Glomerular endothelial cell (primary cell): ENCODE measurements around the gene RUNDC1. TPM values are rescaled to one million over a fixed set of nuclear protein-coding genes. Genes with fewer than 3 reads are reported as not detected.
"Not testable (repeated sequence)": the region's sequence is repeated elsewhere in the genome, so short reads cannot be mapped to it uniquely, and the experiment has no call there.

Experiments used
- DNase-seq: peaks from one replicate; pipeline ENCODE4 v3.0.0-alpha.2; 2011; ENCODE audit warnings: low read depth, low spot score; ENCODE audit errors: extremely low read depth
- total RNA-seq: library from RNA; depleted of rRNA; stranded (reverse); fragments of >200 nt; gene quantifications from 2 replicates; pipeline ENCODE4 v1.2.3, GENCODE V29; 2015

The RUNDC1 gene
- total RNA-seq, 1 donor from 2014 or later = 13.5 TPM

- DNase-seq = no peak
Observed at GRCh38 chr17:42989726-42990652, 9.6 kb downstream of the RUNDC1 start.

- DNase-seq = no peak
Observed at GRCh38 chr17:42991471-42991870, 11.1 kb downstream of the RUNDC1 start.

GRCh38 chr17:42992872-42993271 lies 12.5 kb downstream of the RUNDC1 start:
- DNase-seq = no peak

GRCh38 chr17:42993913-42994312 lies 13.5 kb downstream of the RUNDC1 start:
- DNase-seq = not testable (repeated sequence)

GRCh38 chr17:42997390-42997983 lies 17.1 kb downstream of the RUNDC1 start:
- no peak for DNase-seq

- peak; percentile 98 for DNase-seq
Observed at GRCh38 chr17:42997984-42998938, 17.9 kb downstream of the RUNDC1 start, which contains the start of gene RPL27. Gene RPL27, plus strand, starts transcription at chr17:42998419. Its CDS starts 332 bp downstream, at chr17:42998751.

- no peak for DNase-seq
Observed at GRCh38 chr17:42999003-42999525, 18.7 kb downstream of the RUNDC1 start.

- DNase-seq = not testable (repeated sequence)
Observed at GRCh38 chr17:43000894-43001293, 20.5 kb downstream of the RUNDC1 start.

- no peak for DNase-seq
Observed at GRCh38 chr17:43003542-43004172, 23.3 kb downstream of the RUNDC1 start.

GRCh38 chr17:43006639-43007551 lies 26.5 kb downstream of the RUNDC1 start, which contains the start of gene IFI35:
Gene IFI35, plus strand, starts transcription at chr17:43006784. Its CDS starts 164 bp downstream, at chr17:43006948.
- no peak for DNase-seq

GRCh38 chr17:43010667-43011308 lies 30.4 kb downstream of the RUNDC1 start:
- no peak for DNase-seq

- DNase-seq = no peak
Observed at GRCh38 chr17:43011728-43012472, 31.5 kb downstream of the RUNDC1 start.

GRCh38 chr17:43013296-43013695 lies 32.9 kb downstream of the RUNDC1 start:
- no peak for DNase-seq

- DNase-seq = no peak
Observed at GRCh38 chr17:43014020-43014648, 33.8 kb downstream of the RUNDC1 start.

- no peak for DNase-seq
Observed at GRCh38 chr17:43014649-43015542, 34.5 kb downstream of the RUNDC1 start.

GRCh38 chr17:43015579-43015978 lies 35.2 kb downstream of the RUNDC1 start:
- DNase-seq = no peak
